Pancreas (tissue), 10 donors: ENCODE data around the gene CYP4F8. TPM values are rescaled to one million over a fixed set of nuclear protein-coding genes. Genes with fewer than 3 reads are reported as not detected.

Source experiments
- ATAC-seq, 4 donors: fragments of 200-7000 bp; cut with Tn5 transposase; one replicate each; pipeline versions ENCODE4 v1.8.0 to v1.9.1; 2020; ENCODE audit warnings: mild to moderate bottlenecking in 4 of 4, moderate library complexity in 4 of 4
- DNase-seq, 6 donors: peaks; one replicate each; pipeline ENCODE4 v3.0.0-alpha.2; 2020
- FAIRE-seq: peaks from 2 replicates; lab custom pipeline; 2012; peaks lifted over from hg19 to GRCh38; lab: Jason Lieb, UNC
- H3K27ac ChIP-seq, 4 donors: fragments of 200-600 bp; sonication (generic); 1 replicate in 3 of 4; 2 replicates in 1 of 4; pipeline versions ENCODE4 v1.5.0 to v1.8.0; 2020
- H3K27me3 ChIP-seq, 4 donors: fragments of 200-600 bp; one replicate each; pipeline ENCODE4 v1.8.0; 2021
- H3K36me3 ChIP-seq, 3 donors: fragments of 200-600 bp; sonication (generic) in 1 of 3; one replicate each; pipeline versions ENCODE4 v1.5.0 to v1.8.0; 2020 to 2021
- H3K4me1 ChIP-seq, 3 donors: fragments of 200-600 bp; one replicate each; pipeline ENCODE4 v1.8.0; 2021
- H3K4me3 ChIP-seq, 4 donors: fragments of 200-600 bp; sonication (generic) in 2 of 4; one replicate each; pipeline versions ENCODE4 v1.5.0 to v1.8.0; 2020 to 2021
- H3K9me3 ChIP-seq, 4 donors: fragments of 200-600 bp; one replicate each; pipeline ENCODE4 v1.8.0; 2021
- CTCF ChIP-seq, 4 donors: fragments of 200-600 bp; sonication (generic) in 3 of 4; IDR thresholded peaks; one replicate each; pipeline versions ENCODE4 v1.5.0 to v1.8.0; 2021; ENCODE audit warnings: antibody characterized with exemption in 4 of 4
- WGBS, 2 donors: extraction: QIAGEN DNeasy Blood & Tissue Kit; methylation state at CpG; one replicate each; pipeline ENCODE4 v1.1.7; 2013; 5-methylcytosine and 5-hydroxymethylcytosine counted together
- intact Hi-C, 3 donors: fragments of 100-400 bp; cut with DNase I; formaldehyde crosslinking; loops; one replicate each; pipeline versions ENCODE4 v1.11.1 to v1.14.2; 2022
- polyA plus RNA-seq, 2 donors: library from polyadenylated mRNA; stranded (reverse); fragments of 200-250 nt; gene quantifications; one replicate each; pipeline ENCODE4 v1.2.3, GENCODE V29; 2013
- total RNA-seq, 6 donors: library from RNA; stranded (reverse); fragmentation: NEBNext Ultra II Directional in 4 of 6; extraction: Animal tissue kit (Norgen Biotek cat#: 25700) in 4 of 6; gene quantifications; one replicate each; pipeline versions ENCODE4 v1.2.1 to v1.2.4, GENCODE V29; 2021 to 2023
- donor health status: healthy with polysubstance abuse.
- donor health status: DM: no; HTN: no; CAD: no; lungs with moderate emphysema.
- donor health status: DM: no; HTN: no; CAD: no.
- donor health status: control.
- donor health status: control.
- donor health status: Bipolar disorder and iron deficiency.
- donor health status: DM: yes; HTN: yes; CAD: no.
- donor health status: DM: no; HTN: no; CAD: no.
- donor health status: DM: no; HTN: no; CAD: no.
- donor health status: DM: yes; HTN: yes; CAD: no.

CYP4F8 gene
- total and polyA plus RNA-seq, 8 donors, result not detected

GRCh38 chr19:15652559-15653278 is 37.7 kb downstream of the CYP4F8 start:
- Histone ChIP-seq H3K36me3 (no peaks in the 10 kb centered on the region), H3K9me3 (no peaks in the 10 kb centered on the region), H3K4me3 (no peak overlapping the region), H3K27ac (no peak overlapping the region), H3K4me1 (no peaks in the 10 kb centered on the region), H3K27me3 (no peaks in the 10 kb centered on the region)
- no peak for TF ChIP-seq CTCF (IDR thresholded peaks at IDR 0.05)
- ATAC-seq (no peak), DNase-seq (no peak), FAIRE-seq (no peak)
- intact Hi-C loops, result no loop called here
- 51 to 55% methylated on average over 8 of the region's 8 CpGs for WGBS, 2 donors

- intact Hi-C loops, result no loop called here
- TF ChIP-seq CTCF (IDR thresholded peaks at IDR 0.05), result no peak
- no peaks in the 10 kb centered on the region for H3K27me3 ChIP-seq
- no peaks in the 10 kb centered on the region for H3K9me3 ChIP-seq
- ATAC-seq, result no peak
- no peak overlapping the region for H3K4me3 ChIP-seq
- H3K27ac ChIP-seq, result no peak overlapping the region
- no peak for DNase-seq
- H3K36me3 ChIP-seq, result no peaks in the 10 kb centered on the region
- no peaks in the 10 kb centered on the region for H3K4me1 ChIP-seq
- FAIRE-seq, result peak; percentile 39
These were observed 41.4 kb downstream of the CYP4F8 start for GRCh38 chr19:15656467-15656866.

- DNase-seq, result no peak
- TF ChIP-seq CTCF (IDR thresholded peaks at IDR 0.05), result no peak
- intact Hi-C loops, result no loop called here
- Histone ChIP-seq H3K36me3 (no peaks in the 10 kb centered on the region), H3K9me3 (no peaks in the 10 kb centered on the region), H3K27me3 (no peaks in the 10 kb centered on the region), H3K4me3 (no peak overlapping the region), H3K4me1 (no peaks in the 10 kb centered on the region), H3K27ac (no peak overlapping the region)
- 62 to 75% methylated on average over 4 of the region's 4 CpGs for WGBS, 2 donors
- FAIRE-seq, result no peak
- no peak for ATAC-seq
These were observed 48.2 kb downstream of the CYP4F8 start for GRCh38 chr19:15663247-15663646.

GRCh38 chr19:15666186-15666585 is 51.2 kb downstream of the CYP4F8 start:
- TF ChIP-seq CTCF (IDR thresholded peaks at IDR 0.05), result no peak
- DNase-seq (no peak), ATAC-seq (no peak), FAIRE-seq (no peak)
- Histone ChIP-seq H3K4me1 (no peaks in the 10 kb centered on the region), H3K9me3 (no peaks in the 10 kb centered on the region), H3K27me3 (no peaks in the 10 kb centered on the region), H3K36me3 (no peaks in the 10 kb centered on the region), H3K27ac (no peak overlapping the region), H3K4me3 (no peak overlapping the region)
- 7 to 13% methylated on average over 1 of the region's 1 CpG for WGBS, 2 donors
- intact Hi-C loops, result no loop called here

GRCh38 chr19:15666883-15667282 is 51.9 kb downstream of the CYP4F8 start:
- ATAC-seq (peak in 1 of 4 donors; percentile 32), DNase-seq (no peak), FAIRE-seq (no peak)
- WGBS, 2 donors, result 28 to 44% methylated on average over 4 of the region's 4 CpGs
- H3K27me3 ChIP-seq, result no peaks in the 10 kb centered on the region
- H3K9me3 ChIP-seq, result no peaks in the 10 kb centered on the region
- no peaks in the 10 kb centered on the region for H3K4me1 ChIP-seq
- no peaks in the 10 kb centered on the region for H3K36me3 ChIP-seq
- no peak overlapping the region for H3K27ac ChIP-seq
- TF ChIP-seq CTCF (IDR thresholded peaks at IDR 0.05), result no peak
- H3K4me3 ChIP-seq, result no peak overlapping the region
- intact Hi-C loops, result no loop called here
